Measurements from ENCODE around the gene WFIKKN2.

The WFIKKN2 gene

GRCh38 chr17:50808888-50809287, 26.5 kb upstream of the WFIKKN2 start:
- ATAC-seq (no peak), DNase-seq (no peak)

- ATAC-seq (no peak), DNase-seq (no peak)
These were observed 21.8 kb upstream of the WFIKKN2 start for GRCh38 chr17:50813583-50813982.

GRCh38 chr17:50815400-50815799, 20.0 kb upstream of the WFIKKN2 start:
- ATAC-seq (no peak), DNase-seq (no peak)

- DNase-seq (no peak), ATAC-seq (no peak)
These were observed 19.1 kb upstream of the WFIKKN2 start for GRCh38 chr17:50816271-50816670.

- ATAC-seq (no peak), DNase-seq (peak; percentile 75)
These were observed 18.3 kb upstream of the WFIKKN2 start for GRCh38 chr17:50816771-50817751.

GRCh38 chr17:50817838-50818237, 17.5 kb upstream of the WFIKKN2 start:
- ATAC-seq (no peak), DNase-seq (no peak)

GRCh38 chr17:50818261-50818660, 17.1 kb upstream of the WFIKKN2 start:
- ATAC-seq (no peak), DNase-seq (no peak)

- DNase-seq: no peak
These were observed 16.3 kb upstream of the WFIKKN2 start for GRCh38 chr17:50818921-50819657.

GRCh38 chr17:50820651-50821050, 14.7 kb upstream of the WFIKKN2 start:
- DNase-seq (no peak), ATAC-seq (no peak)

More at GRCh38 chr17:50818921-50819657, 16.3 kb upstream of the WFIKKN2 start:
- no peak for ATAC-seq

GRCh38 chr17:50822550-50822949, 12.8 kb upstream of the WFIKKN2 start:
- DNase-seq (no peak), ATAC-seq (no peak)

GRCh38 chr17:50824429-50824828, 11.0 kb upstream of the WFIKKN2 start:
- no peak for DNase-seq
- no peak for ATAC-seq

GRCh38 chr17:50825188-50825587, 10.2 kb upstream of the WFIKKN2 start:
- no peak for ATAC-seq
- no peak for DNase-seq

GRCh38 chr17:50828508-50829170, 6.7 kb upstream of the WFIKKN2 start:
- ATAC-seq (no peak), DNase-seq (no peak)

- ATAC-seq: no peak
- DNase-seq: no peak
These were observed 6.1 kb upstream of the WFIKKN2 start for GRCh38 chr17:50829332-50829731.

- DNase-seq (no peak), ATAC-seq (no peak)
These were observed 5.0 kb upstream of the WFIKKN2 start for GRCh38 chr17:50830352-50830751.

- no peak for ATAC-seq
These were observed 4.4 kb upstream of the WFIKKN2 start for GRCh38 chr17:50830994-50831393.

GRCh38 chr17:50831471-50831928, 3.9 kb upstream of the WFIKKN2 start:
- no peak for DNase-seq

More at GRCh38 chr17:50830994-50831393, 4.4 kb upstream of the WFIKKN2 start:
- no peak for DNase-seq

GRCh38 chr17:50832267-50832863, 3.0 kb upstream of the WFIKKN2 start:
- no peak for DNase-seq
- no peak for ATAC-seq

More at GRCh38 chr17:50831471-50831928, 3.9 kb upstream of the WFIKKN2 start:
- no peak for ATAC-seq

- no peak for ATAC-seq
- DNase-seq: no peak
These were observed 2.5 kb upstream of the WFIKKN2 start for GRCh38 chr17:50832864-50833381.

- ATAC-seq (no peak), DNase-seq (no peak)
These were observed 1.6 kb upstream of the WFIKKN2 start for GRCh38 chr17:50833510-50834428.
